WTC11 (cell line): ENCODE results near the gene HSDL1. TPM values are rescaled to one million over a fixed set of nuclear protein-coding genes. Genes with fewer than 3 reads are reported as not detected.

Experiments
- AFF4 ChIP-seq: sonication (generic); formaldehyde crosslinking; IDR thresholded peaks from 2 replicates; pipeline ENCODE4 v1.8.1; 2023; ENCODE audit warnings: mild to moderate bottlenecking, missing genetic modification reagents, borderline replicate concordance
- ATF1 ChIP-seq: sonication (generic); formaldehyde crosslinking; IDR thresholded peaks from 2 replicates; pipeline ENCODE4 v1.8.1; 2023; ENCODE audit warnings: mild to moderate bottlenecking, moderate library complexity, missing genetic modification reagents
- ATF2 ChIP-seq: sonication (generic); formaldehyde crosslinking; IDR thresholded peaks from 2 replicates; pipeline ENCODE4 v1.8.1; 2022; ENCODE audit warnings: low read depth, missing genetic modification reagents, borderline replicate concordance
- CDX4 ChIP-seq: fragments of 250-450 bp; sonication (Bioruptor Pico); IDR thresholded peaks from 2 replicates; pipeline ENCODE4 v1.9.0; 2021; ENCODE audit warnings: moderate library complexity, mild to moderate bottlenecking, inconsistent platforms, borderline replicate concordance
- E2F4 ChIP-seq: sonication (generic); formaldehyde crosslinking; IDR thresholded peaks from 2 replicates; pipeline ENCODE4 v1.8.1; 2022; ENCODE audit warnings: low read depth, mild to moderate bottlenecking, moderate library complexity, missing genetic modification reagents, borderline replicate concordance
- E2F5 ChIP-seq: sonication (generic); formaldehyde crosslinking; IDR thresholded peaks from 2 replicates; pipeline ENCODE4 v1.8.1; 2022; ENCODE audit warnings: mild to moderate bottlenecking, moderate library complexity, missing genetic modification reagents
- FOXJ3 ChIP-seq: sonication (generic); formaldehyde crosslinking; IDR thresholded peaks from 2 replicates; pipeline ENCODE4 v1.9.0; 2021; ENCODE audit warnings: missing genetic modification reagents, mild to moderate bottlenecking, borderline replicate concordance
- FOXK1 ChIP-seq: sonication (generic); formaldehyde crosslinking; IDR thresholded peaks from 2 replicates; pipeline ENCODE4 v1.8.0; 2022; ENCODE audit warnings: mild to moderate bottlenecking, moderate library complexity, missing genetic modification reagents
- GRHL2 ChIP-seq: fragments of 250-450 bp; sonication (Bioruptor Pico); IDR thresholded peaks from 2 replicates; pipeline ENCODE4 v1.8.0; 2022; ENCODE audit warnings: mild to moderate bottlenecking, moderate library complexity; ENCODE audit not compliant: insufficient replicate concordance, severe bottlenecking
- HMGXB4 ChIP-seq: sonication (generic); formaldehyde crosslinking; IDR thresholded peaks from 2 replicates; pipeline ENCODE4 v1.8.1; 2023; ENCODE audit warnings: mild to moderate bottlenecking, moderate library complexity, missing genetic modification reagents
- MXD4 ChIP-seq: fragments of 250-450 bp; sonication (Bioruptor Pico); IDR thresholded peaks from 2 replicates; pipeline ENCODE4 v1.8.0; 2021; ENCODE audit warnings: mild to moderate bottlenecking, moderate library complexity, borderline replicate concordance
- NFE2L1 ChIP-seq: sonication (generic); formaldehyde crosslinking; IDR thresholded peaks from 2 replicates; pipeline ENCODE4 v1.8.1; 2023; ENCODE audit warnings: missing genetic modification reagents
- NFYB ChIP-seq: sonication (generic); formaldehyde crosslinking; conservative IDR thresholded peaks from 2 replicates; pipeline ENCODE4 v1.8.0; 2022; ENCODE audit warnings: low read depth, missing genetic modification reagents
- NR3C1 ChIP-seq: sonication (generic); formaldehyde crosslinking; conservative IDR thresholded peaks from 2 replicates; pipeline ENCODE4 v1.8.1; 2023; ENCODE audit warnings: low read depth, mild to moderate bottlenecking, missing genetic modification reagents
- RELA ChIP-seq: sonication (generic); formaldehyde crosslinking; IDR thresholded peaks from 2 replicates; pipeline ENCODE4 v1.8.1; 2022; ENCODE audit warnings: missing genetic modification reagents, mild to moderate bottlenecking, borderline replicate concordance
- STAT6 ChIP-seq: sonication (generic); formaldehyde crosslinking; conservative IDR thresholded peaks from 2 replicates; pipeline ENCODE4 v1.8.1; 2023; ENCODE audit warnings: mild to moderate bottlenecking, low read depth, missing genetic modification reagents, moderate library complexity
- USF1 ChIP-seq: sonication (generic); formaldehyde crosslinking; IDR thresholded peaks from 2 replicates; pipeline ENCODE4 v1.8.0; 2022; ENCODE audit warnings: mild to moderate bottlenecking, missing genetic modification reagents
- ZMAT4 ChIP-seq: fragments of 250-450 bp; sonication (Bioruptor Pico); IDR thresholded peaks from 2 replicates; pipeline ENCODE4 v1.9.0; 2021; ENCODE audit warnings: mild to moderate bottlenecking
- ZNF232 ChIP-seq: sonication (generic); formaldehyde crosslinking; IDR thresholded peaks from 2 replicates; pipeline ENCODE4 v1.8.0; 2022; ENCODE audit warnings: mild to moderate bottlenecking, missing genetic modification reagents
- ZNF425 ChIP-seq: fragments of 250-450 bp; sonication (Bioruptor Pico); conservative IDR thresholded peaks from 2 replicates; pipeline ENCODE4 v1.9.0; 2021; ENCODE audit warnings: mild to moderate bottlenecking
- total RNA-seq: library from RNA; stranded (reverse); gene quantifications from 3 replicates; pipeline ENCODE4 v1.2.3, GENCODE V29; 2021

The HSDL1 gene
- total RNA-seq, 1 experiment from 2014 or later: 48.6 TPM

- TF ChIP-seq MXD4 (CRISPR knock-in tag) (no peak), CDX4 (CRISPR knock-in tag) (no peak), NR3C1 (no peak), AFF4 (no peak), HMGXB4 (CRISPR knock-in tag) (no peak), NFE2L1 (CRISPR knock-in tag) (no peak), ZNF425 (CRISPR knock-in tag) (no peak), GRHL2 (CRISPR knock-in tag) (no peak), E2F4 (CRISPR knock-in tag) (no peak), FOXK1 (CRISPR knock-in tag) (no peak), ATF2 (CRISPR knock-in tag) (no peak), USF1 (CRISPR knock-in tag) (no peak), ATF1 (CRISPR knock-in tag) (no peak), FOXJ3 (CRISPR knock-in tag) (no peak), RELA (CRISPR knock-in tag) (no peak), E2F5 (no peak), STAT6 (CRISPR knock-in tag) (no peak), ZNF232 (CRISPR knock-in tag) (no peak), NFYB (peak; percentile 95), ZMAT4 (CRISPR knock-in tag) (no peak)
These were observed 45.9 kb upstream of the HSDL1 start, which contains the start of gene ADAD2 (continued) for GRCh38 chr16:84190731-84191388.
